K562 (cell line): ENCODE data around the gene NCAM2. TPM values are rescaled to one million over a fixed set of nuclear protein-coding genes. Genes with fewer than 3 reads are reported as not detected.

Experiments
- ATAC-seq: fragments of 200-7000 bp; cut with Tn5 transposase; 3 replicates; pipeline ENCODE4 v1.9.1; 2020; ENCODE audit warnings: moderate library complexity
- BruUV-seq: library from RNA; stranded (reverse); fragments of 400-500 nt; replicated peaks from 2 replicates; lab custom pipeline; 2021; lab: Mats Ljungman, UMichigan
- CTCF ChIA-PET: fragments of 300-600 bp; formaldehyde crosslinking; extraction: SDS; loops from one replicate; lab custom pipeline; 2021; ENCODE audit warnings: low intra/inter-chr PET ratio; lab: Yijun Ruan, JAX
- POLR2A ChIA-PET: fragments of 300-600, 350-650 bp; sonication (Branson Sonifier 250); formaldehyde crosslinking; extraction: SDS; loops from one replicate; lab custom pipeline; 2021; ENCODE audit warnings: antibody characterized with exemption, inconsistent platforms; lab: Yijun Ruan, JAX
- DNase-seq, 4 experiments: peaks; one replicate each; pipeline versions ENCODE4 v3.0.0 to v3.0.0-alpha.2; 2011 to 2018; ENCODE audit warnings: low spot score in 3 of 4, mixed read lengths in 3 of 4; ENCODE audit errors: extremely low read depth in 1 of 4
- FAIRE-seq: peaks from 2 replicates; lab custom pipeline; 2011; peaks lifted over from hg19 to GRCh38; lab: Jason Lieb, UNC
- H2AFZ ChIP-seq: 2 replicates; pipeline ENCODE4 v1.6.0; 2011; ENCODE audit warnings: low read depth, low read length, control low read depth, inconsistent platforms
- H3K27ac ChIP-seq: fragments of 200-600 bp; 3 replicates; pipeline ENCODE4 v1.8.0; 2011; ENCODE audit warnings: low read depth, mild to moderate bottlenecking, control low read depth, inconsistent platforms, low read length, moderate library complexity, mixed read lengths; ENCODE audit errors: extremely low read depth
- H3K27me3 ChIP-seq, 2 experiments: fragments of 300-600 bp in 1 of 2; 2 replicates in 1 of 2; 3 replicates in 1 of 2; pipeline versions ENCODE4 v1.6.0 to v1.8.0; 2011; ENCODE audit warnings: inconsistent platforms in 2 of 2, low read length in 2 of 2, mild to moderate bottlenecking in 1 of 2, mixed read lengths in 1 of 2, moderate library complexity in 1 of 2; ENCODE audit not compliant: control insufficient read depth in 2 of 2, insufficient read depth in 2 of 2
- H3K36me3 ChIP-seq: fragments of 300-600 bp; 3 replicates; pipeline ENCODE4 v1.8.0; 2011; ENCODE audit warnings: mild to moderate bottlenecking, low read length, inconsistent platforms; ENCODE audit not compliant: control insufficient read depth, insufficient read depth
- H3K4me1 ChIP-seq, 2 experiments: fragments of 200-600 bp in 1 of 2; replicated peaks in 1 of 2; 2 replicates in 1 of 2; 3 replicates in 1 of 2; pipeline versions ENCODE4 v1.5.1 to v1.8.0; 2011; ENCODE audit warnings: inconsistent platforms in 2 of 2, low read length in 2 of 2, mild to moderate bottlenecking in 1 of 2, mixed read lengths in 1 of 2, moderate library complexity in 1 of 2; ENCODE audit not compliant: control insufficient read depth in 2 of 2, insufficient read depth in 2 of 2
- H3K4me2 ChIP-seq: 2 replicates; pipeline ENCODE4 v1.6.1; 2011; ENCODE audit warnings: low read length, control low read depth, inconsistent platforms, mixed read lengths; ENCODE audit not compliant: insufficient read depth
- H3K4me3 ChIP-seq: fragments of 200-600 bp; sonication (generic), shearing (Covaris generic); 2 replicates; pipeline ENCODE4 v1.5.1; 2016; ENCODE audit warnings: control low read depth, inconsistent platforms
- H3K79me2 ChIP-seq: fragments of 200-600 bp; 3 replicates; pipeline ENCODE4 v1.8.0; 2011; ENCODE audit warnings: low read length, inconsistent platforms; ENCODE audit not compliant: control insufficient read depth, insufficient read depth
- H3K9ac ChIP-seq, 2 experiments: 2 replicates each; pipeline versions ENCODE4 v1.6.0 to v1.6.1; 2011; ENCODE audit warnings: low read depth in 2 of 2, low read length in 2 of 2, control low read depth in 1 of 2, inconsistent platforms in 1 of 2, mild to moderate bottlenecking in 1 of 2, mixed read lengths in 1 of 2; ENCODE audit not compliant: insufficient read depth in 1 of 2
- H3K9me1 ChIP-seq: one replicate; pipeline ENCODE4 v1.6.0; 2011; ENCODE audit warnings: inconsistent platforms, mild to moderate bottlenecking, low read length, moderate library complexity; ENCODE audit not compliant: control insufficient read depth, insufficient read depth
- H3K9me3 ChIP-seq: replicated peaks from 2 replicates; pipeline ENCODE4 v1.5.1; 2011; ENCODE audit warnings: low read depth, low read length, inconsistent platforms; ENCODE audit not compliant: control insufficient read depth, insufficient read depth
- H4K20me1 ChIP-seq: replicated peaks from 2 replicates; pipeline ENCODE4 v1.6.1; 2011; ENCODE audit warnings: low read length, inconsistent platforms, mixed read lengths; ENCODE audit not compliant: control insufficient read depth, insufficient read depth
- BDP1 ChIP-seq: IDR thresholded peaks from 3 replicates; pipeline ENCODE4 v1.6.1; 2011; ENCODE audit not compliant: insufficient read length, insufficient read depth
- CTCF ChIP-seq, 3 experiments: IDR thresholded peaks in 2 of 3; conservative IDR thresholded peaks in 1 of 3; 2 replicates each; pipeline ENCODE4 v1.5.1; 2011 to 2012; ENCODE audit warnings: low read length in 3 of 3, mild to moderate bottlenecking in 3 of 3, control low read depth in 2 of 3, improper control_type of control experiment in 1 of 3, inconsistent platforms in 1 of 3, low read depth in 1 of 3, mixed read lengths in 1 of 3, moderate library complexity in 1 of 3; ENCODE audit not compliant: insufficient read depth in 2 of 3
- MAFK ChIP-seq: IDR thresholded peaks from 2 replicates; pipeline ENCODE4 v1.6.1; 2011; ENCODE audit warnings: low read length, improper control_type of control experiment
- RAD21 ChIP-seq, 2 experiments: fragments of 250-450 bp in 1 of 2; fragments of 450-650 bp in 1 of 2; sonication (Bioruptor Pico) in 1 of 2; formaldehyde crosslinking in 1 of 2; IDR thresholded peaks in 1 of 2; conservative IDR thresholded peaks in 1 of 2; 2 replicates each; pipeline versions ENCODE4 v1.4.0 to v1.8.0; 2020 to 2022; ENCODE audit warnings: mild to moderate bottlenecking in 2 of 2, moderate library complexity in 1 of 2
- REST ChIP-seq, 2 experiments: fragments of 450-650 bp; formaldehyde crosslinking in 1 of 2; IDR thresholded peaks; 2 replicates each; pipeline versions ENCODE4 v1.4.0 to v1.6.1; 2014 to 2020; ENCODE audit warnings: mild to moderate bottlenecking in 2 of 2, borderline replicate concordance in 1 of 2, low read depth in 1 of 2
- SMC3 ChIP-seq: conservative IDR thresholded peaks from 2 replicates; pipeline ENCODE4 v1.6.1; 2011; ENCODE audit warnings: low read depth, low read length, improper control_type of control experiment; ENCODE audit not compliant: insufficient read depth
- STAG1 ChIP-seq: sonication (generic); formaldehyde crosslinking; IDR thresholded peaks from 2 replicates; pipeline ENCODE4 v1.5.0; 2020; ENCODE audit warnings: missing genetic modification reagents, borderline replicate concordance
- XRCC3 ChIP-seq: fragments of 450-650 bp; IDR thresholded peaks from 2 replicates; pipeline ENCODE4 v1.6.1; 2017; ENCODE audit warnings: mild to moderate bottlenecking, moderate library complexity
- WGBS: fragments of 100-300 bp; shearing (Covaris generic); methylation state at CpG from one replicate; pipeline ENCODE4 v1.1.6; 2016; ENCODE audit warnings: low coverage, mixed read lengths; ENCODE audit not compliant: insufficient coverage; ENCODE audit errors: missing lambda C conversion rate; 5-methylcytosine and 5-hydroxymethylcytosine counted together
- in situ Hi-C: fragments of 300-500 bp; cut with MboI; formaldehyde crosslinking; loops from 4 replicates; pipeline ENCODE4 v1.15.0; 2018; ENCODE audit warnings: inconsistent platforms, mixed read lengths
- intact Hi-C: fragments of 100-400 bp; cut with micrococcal nuclease; formaldehyde crosslinking; loops from 2 replicates; pipeline ENCODE4 v1.14.2; 2022
- polyA plus RNA-seq, 8 experiments: library from polyadenylated mRNA; depleted of rRNA in 4 of 8; stranded (reverse) in 5 of 8; unstranded in 3 of 8; fragments of >200 nt; fragmentation: Nextera tagmentation in 2 of 8; fragmentation: Illumina TruSeq in 1 of 8; extraction: Ambion mirVana in 2 of 8; extraction: Trizol in 1 of 8; gene quantifications; 2 replicates each; pipeline versions ENCODE4 v1.2.1 to v1.2.3, GENCODE V29; 2011 to 2014; ENCODE audit warnings: inconsistent platforms in 1 of 8, missing spikeins in 1 of 8
- total RNA-seq, 7 experiments: library from RNA; depleted of rRNA in 6 of 7; stranded (reverse); fragments of >200 nt in 6 of 7; fragmentation: Illumina TruSeq in 2 of 7; extraction: Trizol in 2 of 7; gene quantifications; 2 replicates each; pipeline versions ENCODE4 v1.2.1 to v1.2.3, GENCODE V29; 2011 to 2021; ENCODE audit warnings: low replicate concordance in 1 of 7
- TF ChIP-seq, protein P1 (sequence below): fragments of 450-650 bp; formaldehyde crosslinking; IDR thresholded peaks from 2 replicates; pipeline ENCODE4 v1.4.0; 2020; ENCODE audit warnings: mild to moderate bottlenecking, moderate library complexity

NCAM2 gene
- total and polyA plus RNA-seq, 9 of the 15 experiments (the other 6 are each of a cell fraction or from before 2014, with no cell fraction given) = 14.0 to 58.2 (median 27.8) TPM

- Histone ChIP-seq H3K27me3 (peaks cover 0 to 7% of the 10 kb centered on the region in 2 experiments; a peak in 1 of 5 replicates), H3K4me1 (peaks cover 0 to 16% of the 10 kb centered on the region in 2 experiments; a peak in 3 of 5 replicates), H3K4me3 (no peak overlapping the region), H3K4me2 (no peak overlapping the region), H3K9me3 (no peaks in the 10 kb centered on the region), H3K9me1 (no peaks in the 10 kb centered on the region), H3K36me3 (no peaks in the 10 kb centered on the region), H2AFZ (no peak overlapping the region), H4K20me1 (no peaks in the 10 kb centered on the region), H3K27ac (no peak overlapping the region), H3K9ac (no peak overlapping the region), H3K79me2 (no peaks in the 10 kb centered on the region)
- intact Hi-C loops = loop anchor here (2.0 to 5.0 kb wide), 4 partner anchors 373 to 1793 kb away; no protein-coding TSS in a partner anchor
- in situ Hi-C loops = loop anchor here (10.0 to 25.0 kb wide), 4 partner anchors 105 to 1788 kb away; no protein-coding TSS in a partner anchor
- WGBS = 0% methylated on average over 3 of the region's 3 CpGs
- TF ChIP-seq MAFK (no peak), RAD21 (CRISPR knock-in tag; conservative IDR thresholded peaks at IDR 0.05 in 1 of 2, IDR thresholded peaks at IDR 0.05 in 1 of 2) (peak; percentile 82 to 91), STAG1 (peak; percentile 66; the same call in 1 of the 2 replicates), REST (IDR thresholded peaks at IDR 0.05; ENCODE audit: borderline replicate concordance) (peak; percentile 75), REST (CRISPR knock-in tag; IDR thresholded peaks at IDR 0.05; ENCODE audit: low read depth) (no peak), CTCF (IDR thresholded peaks at IDR 0.05 in 2 of 3, conservative IDR thresholded peaks at IDR 0.05 in 1 of 3; ENCODE audit: insufficient read depth in 2 of 3, low read depth in 1 of 3, low read length in 3 of 3) (peak; percentile 68 to 88 (median 80)), SMC3 (peak; percentile 80), BDP1 (no peak), XRCC3 (0 out of 2 replicates have a peak, but pooled peaks have one; percentile 15)
- TF ChIP-seq, protein P1, sequence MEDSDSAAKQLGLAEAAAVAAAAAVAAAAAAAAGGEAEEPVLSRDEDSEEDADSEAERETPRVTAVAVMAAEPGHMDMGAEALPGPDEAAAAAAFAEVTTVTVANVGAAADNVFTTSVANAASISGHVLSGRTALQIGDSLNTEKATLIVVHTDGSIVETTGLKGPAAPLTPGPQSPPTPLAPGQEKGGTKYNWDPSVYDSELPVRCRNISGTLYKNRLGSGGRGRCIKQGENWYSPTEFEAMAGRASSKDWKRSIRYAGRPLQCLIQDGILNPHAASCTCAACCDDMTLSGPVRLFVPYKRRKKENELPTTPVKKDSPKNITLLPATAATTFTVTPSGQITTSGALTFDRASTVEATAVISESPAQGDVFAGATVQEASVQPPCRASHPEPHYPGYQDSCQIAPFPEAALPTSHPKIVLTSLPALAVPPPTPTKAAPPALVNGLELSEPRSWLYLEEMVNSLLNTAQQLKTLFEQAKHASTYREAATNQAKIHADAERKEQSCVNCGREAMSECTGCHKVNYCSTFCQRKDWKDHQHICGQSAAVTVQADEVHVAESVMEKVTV = peak; percentile 79
- no TSS peak for BruUV-seq
- peak; percentile 89 for FAIRE-seq
- POLR2A ChIA-PET = no interaction called here
- peak; percentile 73 for ATAC-seq
- DNase-seq = peak; percentile 47 to 70 (median 56)
- CTCF ChIA-PET = interaction anchor here (0.7 to 1.8 kb wide), 4 partner anchors 102 to 1792 kb away, joined by 3 to 10 read pairs (median 6); no protein-coding TSS in a partner anchor
Observed at GRCh38 chr21:20999659-21000058, 1.4 kb downstream of the NCAM2 start.
